Measurements from ENCODE around the gene CACNG7. TPM values are rescaled to one million over a fixed set of nuclear protein-coding genes. Genes with fewer than 3 reads are reported as not detected.

Gene CACNG7
- total and polyA plus RNA-seq, 2 donors (not counting 3 experiments of a cell fraction or from before 2014, with no cell fraction given): 0.92 to 1.3 TPM

- H3K36me3 ChIP-seq (ENCODE audit: control insufficient read depth in 2 of 2, extremely low read depth in 1 of 2, insufficient read depth in 2 of 2, low read length in 2 of 2): no peaks in the 10 kb centered on the region
- no TSS peak for BruUV-seq (replicated peaks)
- no peak overlapping the region for H3K4me3 ChIP-seq (replicated peaks in 1 of 3; ENCODE audit: insufficient read depth in 1 of 3, low read depth in 1 of 3, low read length in 3 of 3)
- H3K9ac ChIP-seq (replicated peaks; ENCODE audit: extremely low read depth, insufficient read depth, low read length): no peak overlapping the region
- FAIRE-seq (no peak), DNase-seq (ENCODE audit: low read depth, low spot score) (no peak)
- intact Hi-C loops (cut with micrococcal nuclease): loop anchor here (5.0 kb wide), 1 partner anchor 134 kb away; the partner anchor contains the start of genes PRPF31 and TFPT
- H3K9me3 ChIP-seq (replicated peaks; ENCODE audit: control insufficient read depth, insufficient read depth, low read length): no peaks in the 10 kb centered on the region
- dilution Hi-C loops (cut with MboI; ENCODE audit: extremely low pct_ligation_motif_present, low sequenced_read_pairs): no loop called here
- H3K27ac ChIP-seq (ENCODE audit: insufficient read depth, low read depth, low read length): no peak overlapping the region
- POLR2A ChIA-PET: interaction anchor here (0.6 kb wide), 1 partner anchor 440 kb away, joined by 3 read pairs; no protein-coding TSS in a partner anchor
- peaks cover 11% of the 10 kb centered on the region for H3K79me2 ChIP-seq (ENCODE audit: control insufficient read depth, insufficient read depth, low read length)
- CTCF ChIA-PET: interaction anchor here (1.3 to 1.6 kb wide), 3 partner anchors 9 to 46 kb away, joined by 4 to 5 read pairs (median 5); no protein-coding TSS in a partner anchor
- H3K27me3 ChIP-seq (ENCODE audit: control insufficient read depth in 2 of 2, insufficient read depth in 2 of 2, low read length in 2 of 2): no peaks in the 10 kb centered on the region
- H2AFZ ChIP-seq (ENCODE audit: low read depth, low read length): no peak overlapping the region
- TF ChIP-seq EZH2 (IDR thresholded peaks at IDR 0.05; ENCODE audit: borderline replicate concordance, low read depth, low read length, severe bottlenecking) (no peak), POLR2AphosphoS5 (IDR thresholded peaks at IDR 0.05; ENCODE audit: insufficient read depth, low read depth, low read length) (no peak), MYC (IDR thresholded peaks at IDR 0.05; ENCODE audit: low read depth, low read length) (no peak), GATA2 (IDR thresholded peaks at IDR 0.05; ENCODE audit: insufficient read depth, insufficient read length, low read depth, low read length) (no peak), POLR2A (IDR thresholded peaks at IDR 0.05; ENCODE audit: low read depth, low read length) (no peak), FOS (IDR thresholded peaks at IDR 0.05; ENCODE audit: borderline replicate concordance, insufficient read depth, low read length) (no peak), JUN (IDR thresholded peaks at IDR 0.05; ENCODE audit: borderline replicate concordance, insufficient read depth, insufficient read length, low read depth) (no peak)
- TF ChIP-seq, protein P1, sequence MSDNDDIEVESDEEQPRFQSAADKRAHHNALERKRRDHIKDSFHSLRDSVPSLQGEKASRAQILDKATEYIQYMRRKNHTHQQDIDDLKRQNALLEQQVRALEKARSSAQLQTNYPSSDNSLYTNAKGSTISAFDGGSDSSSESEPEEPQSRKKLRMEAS (IDR thresholded peaks at IDR 0.05; ENCODE audit: insufficient read depth, insufficient read length): no peak
- TF ChIP-seq, protein P2, sequence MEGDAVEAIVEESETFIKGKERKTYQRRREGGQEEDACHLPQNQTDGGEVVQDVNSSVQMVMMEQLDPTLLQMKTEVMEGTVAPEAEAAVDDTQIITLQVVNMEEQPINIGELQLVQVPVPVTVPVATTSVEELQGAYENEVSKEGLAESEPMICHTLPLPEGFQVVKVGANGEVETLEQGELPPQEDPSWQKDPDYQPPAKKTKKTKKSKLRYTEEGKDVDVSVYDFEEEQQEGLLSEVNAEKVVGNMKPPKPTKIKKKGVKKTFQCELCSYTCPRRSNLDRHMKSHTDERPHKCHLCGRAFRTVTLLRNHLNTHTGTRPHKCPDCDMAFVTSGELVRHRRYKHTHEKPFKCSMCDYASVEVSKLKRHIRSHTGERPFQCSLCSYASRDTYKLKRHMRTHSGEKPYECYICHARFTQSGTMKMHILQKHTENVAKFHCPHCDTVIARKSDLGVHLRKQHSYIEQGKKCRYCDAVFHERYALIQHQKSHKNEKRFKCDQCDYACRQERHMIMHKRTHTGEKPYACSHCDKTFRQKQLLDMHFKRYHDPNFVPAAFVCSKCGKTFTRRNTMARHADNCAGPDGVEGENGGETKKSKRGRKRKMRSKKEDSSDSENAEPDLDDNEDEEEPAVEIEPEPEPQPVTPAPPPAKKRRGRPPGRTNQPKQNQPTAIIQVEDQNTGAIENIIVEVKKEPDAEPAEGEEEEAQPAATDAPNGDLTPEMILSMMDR (IDR thresholded peaks at IDR 0.05; ENCODE audit: extremely low read depth in 1 of 2, insufficient read depth in 1 of 2, low read depth in 1 of 2, low read length in 2 of 2): no peak
- peaks cover 17% of the 10 kb centered on the region for H3K4me1 ChIP-seq (ENCODE audit: control insufficient read depth, extremely low read depth, insufficient read depth, low read length)
- H3K4me2 ChIP-seq (ENCODE audit: insufficient read depth, low read length): no peak overlapping the region
- no peaks in the 10 kb centered on the region for H3K9me1 ChIP-seq (replicated peaks; ENCODE audit: control insufficient read depth, extremely low read depth, insufficient read depth, low read length)
- H4K20me1 ChIP-seq (replicated peaks; ENCODE audit: control insufficient read depth, extremely low read depth, insufficient read depth, low read length): no peaks in the 10 kb centered on the region
These were observed 74.6 kb downstream of the CACNG7 start for GRCh38 chr19:53983457-53984289.

Measured in endothelial cell of umbilical vein (primary cell).